H7 (cell line): Measurements from ENCODE around the gene RBMY1A1. TPM values are rescaled to one million over a fixed set of nuclear protein-coding genes. Genes with fewer than 3 reads are reported as not detected.
"Not testable (repeated sequence)": the region's sequence is repeated elsewhere in the genome, so short reads cannot be mapped to it uniquely, and the experiment has no call there.

ENCODE experiments used
- DNase-seq: peaks from one replicate; pipeline ENCODE4 v3.0.0; 2012
- H3K27me3 ChIP-seq: 2 replicates; pipeline ENCODE4 v1.6.0; 2011; ENCODE audit warnings: mild to moderate bottlenecking, low read length; ENCODE audit not compliant: control insufficient read depth, insufficient read depth
- H3K36me3 ChIP-seq: replicated peaks from 2 replicates; pipeline ENCODE4 v1.5.1; 2011; ENCODE audit warnings: low read length; ENCODE audit not compliant: control insufficient read depth, insufficient read depth
- H3K4me3 ChIP-seq: 2 replicates; pipeline ENCODE4 v1.5.1; 2011; ENCODE audit warnings: low read depth, mild to moderate bottlenecking, control low read depth, low read length, moderate library complexity; ENCODE audit not compliant: insufficient read depth
- total RNA-seq: library from RNA; depleted of rRNA; stranded (reverse); fragments of >200 nt; shearing (Covaris generic); gene quantifications from 2 replicates; pipeline ENCODE4 v1.2.3, GENCODE V29; 2014; rRNA removed

Gene RBMY1A1
- total RNA-seq, result not detected in 2 replicates

DNA sequence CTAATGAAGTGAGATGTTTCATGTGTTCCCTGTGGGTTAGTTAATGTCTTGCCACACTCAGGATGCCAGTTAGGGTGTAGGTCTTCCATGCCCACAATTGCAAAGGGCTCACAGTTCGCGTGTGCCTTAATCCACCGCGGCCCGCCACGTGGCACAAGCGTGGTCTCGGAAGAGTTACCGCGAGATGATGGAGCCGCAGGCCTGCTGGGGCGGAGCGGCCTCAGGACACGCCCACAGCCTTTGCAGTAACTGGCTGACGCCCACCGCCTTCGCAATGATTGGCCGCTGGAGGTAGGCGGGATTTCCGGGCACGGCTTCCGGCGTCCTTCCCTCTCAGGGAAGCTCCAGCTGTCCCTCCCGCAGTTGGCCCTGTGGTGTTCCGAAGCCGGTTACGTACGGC lies at the start of gene RBMY1A1:
RBMY1A1 (plus strand) TSS at position 301 of the 400 bp plus-strand sequence. CDS start 2,013 bp downstream, outside the sequence.
- DNase-seq, H3K27me3 ChIP-seq, H3K4me3 ChIP-seq, H3K36me3 ChIP-seq: not testable (repeated sequence)

DNA sequence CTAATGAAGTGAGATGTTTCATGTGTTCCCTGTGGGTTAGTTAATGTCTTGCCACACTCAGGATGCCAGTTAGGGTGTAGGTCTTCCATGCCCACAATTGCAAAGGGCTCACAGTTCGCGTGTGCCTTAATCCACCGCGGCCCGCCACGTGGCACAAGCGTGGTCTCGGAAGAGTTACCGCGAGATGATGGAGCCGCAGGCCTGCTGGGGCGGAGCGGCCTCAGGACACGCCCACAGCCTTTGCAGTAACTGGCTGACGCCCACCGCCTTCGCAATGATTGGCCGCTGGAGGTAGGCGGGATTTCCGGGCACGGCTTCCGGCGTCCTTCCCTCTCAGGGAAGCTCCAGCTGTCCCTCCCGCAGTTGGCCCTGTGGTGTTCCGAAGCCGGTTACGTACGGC lies 23.6 kb upstream of the RBMY1A1 start, which contains the start of gene RBMY1B:
RBMY1B (plus strand) TSS at position 301 of the 400 bp plus-strand sequence. CDS start 2,013 bp downstream, outside the sequence.
- H3K4me3 ChIP-seq, H3K36me3 ChIP-seq, DNase-seq, H3K27me3 ChIP-seq: not testable (repeated sequence)

DNA sequence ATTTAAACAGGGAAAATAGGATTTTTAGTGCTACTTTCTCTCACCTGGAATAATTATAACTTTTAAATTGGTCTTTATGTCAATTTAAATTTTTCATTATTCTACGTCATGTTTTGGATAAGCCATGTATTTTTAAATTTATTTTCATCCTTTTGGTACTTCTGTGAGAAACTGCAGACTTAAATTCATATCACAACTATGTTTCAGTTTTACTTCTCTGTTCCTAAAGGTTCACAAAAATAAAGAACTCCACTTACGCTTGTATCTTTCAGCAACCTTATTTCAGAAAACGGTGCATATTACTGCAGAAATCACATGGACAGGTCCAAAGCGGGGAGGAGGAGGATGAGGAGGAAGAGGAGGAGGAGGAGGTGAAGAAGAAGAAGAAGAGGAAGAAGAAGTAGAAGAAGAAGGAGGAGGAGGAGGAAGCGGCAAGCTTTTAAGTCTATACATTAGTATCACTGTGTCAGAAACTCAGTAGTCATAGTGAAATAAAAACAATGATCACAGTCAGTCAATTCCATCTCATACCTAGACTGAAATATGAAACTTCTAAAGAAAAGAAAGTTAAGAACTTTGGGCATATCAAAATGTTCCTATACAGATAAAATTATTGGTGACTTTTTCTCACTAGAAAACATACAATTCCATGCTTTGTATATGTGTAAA lies 24.8 kb downstream of the RBMY1A1 start:
- not testable (repeated sequence) for H3K4me3 ChIP-seq, H3K36me3 ChIP-seq, H3K27me3 ChIP-seq, DNase-seq

DNA sequence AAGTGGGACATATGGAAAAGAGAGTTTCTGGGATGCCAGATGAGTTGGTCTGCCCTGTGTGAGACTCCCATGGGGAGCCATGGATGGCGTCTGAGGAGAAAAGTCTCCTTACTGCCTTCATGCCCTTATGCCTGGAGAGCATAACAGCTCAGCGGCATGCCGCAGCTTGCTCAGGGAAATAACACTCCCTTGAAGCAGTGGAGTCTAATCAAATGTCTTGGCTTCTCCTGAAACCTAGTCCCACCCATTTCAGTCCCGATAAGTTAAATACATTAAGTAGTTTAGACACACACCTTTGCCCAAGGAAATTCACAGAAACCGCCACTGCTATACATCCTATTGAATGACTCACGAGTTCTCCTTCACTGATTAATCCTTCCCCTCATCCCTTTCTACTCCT lies 50.8 kb downstream of the RBMY1A1 start:
- Histone ChIP-seq H3K27me3 (no peaks in the 10 kb centered on the region), H3K4me3 (no peak overlapping the region), H3K36me3 (no peaks in the 10 kb centered on the region)
- no peak for DNase-seq

DNA sequence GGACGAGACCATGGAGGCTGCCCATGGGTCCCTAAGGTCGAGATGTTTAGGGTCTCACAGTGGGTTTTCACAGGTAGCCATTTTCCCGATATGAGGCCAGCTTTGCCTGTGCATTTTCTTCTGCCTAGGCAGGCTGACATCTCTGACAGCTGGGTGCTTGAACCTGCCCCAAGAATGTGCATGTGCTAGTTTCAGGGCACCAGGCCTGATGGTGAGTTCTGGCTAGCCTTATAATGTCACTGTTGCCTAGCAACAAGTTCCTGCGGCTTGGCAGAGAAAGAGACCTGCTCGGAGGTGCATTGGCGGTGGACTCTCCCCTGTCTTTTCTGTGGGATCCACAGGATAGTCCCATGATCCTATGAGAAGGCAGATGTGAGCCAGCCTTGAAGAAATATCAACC lies 51.8 kb downstream of the RBMY1A1 start:
- not testable (repeated sequence) for DNase-seq, H3K4me3 ChIP-seq, H3K27me3 ChIP-seq, H3K36me3 ChIP-seq

DNA sequence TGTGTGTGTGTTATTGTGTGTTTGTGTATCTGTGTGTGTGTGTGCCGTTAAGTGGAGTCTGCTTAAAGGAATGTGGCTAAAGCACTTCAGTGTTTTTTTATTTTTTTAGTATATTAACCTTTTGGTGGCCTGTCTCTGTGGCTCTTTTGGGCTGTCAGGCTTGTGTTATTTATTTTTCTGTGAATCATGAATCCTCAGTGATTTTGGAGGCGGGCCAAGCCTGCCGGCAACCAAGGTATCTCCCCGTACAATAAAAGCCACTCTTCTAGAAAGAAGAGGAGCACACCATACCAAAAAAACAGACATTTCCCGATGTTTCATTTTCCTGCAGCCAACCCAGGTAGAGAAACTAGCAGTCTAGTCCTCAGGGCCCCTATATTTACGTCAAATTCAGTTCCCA lies 57.4 kb downstream of the RBMY1A1 start:
- Histone ChIP-seq H3K4me3 (no peak overlapping the region), H3K36me3 (no peaks in the 10 kb centered on the region), H3K27me3 (no peaks in the 10 kb centered on the region)
- DNase-seq, result no peak

DNA sequence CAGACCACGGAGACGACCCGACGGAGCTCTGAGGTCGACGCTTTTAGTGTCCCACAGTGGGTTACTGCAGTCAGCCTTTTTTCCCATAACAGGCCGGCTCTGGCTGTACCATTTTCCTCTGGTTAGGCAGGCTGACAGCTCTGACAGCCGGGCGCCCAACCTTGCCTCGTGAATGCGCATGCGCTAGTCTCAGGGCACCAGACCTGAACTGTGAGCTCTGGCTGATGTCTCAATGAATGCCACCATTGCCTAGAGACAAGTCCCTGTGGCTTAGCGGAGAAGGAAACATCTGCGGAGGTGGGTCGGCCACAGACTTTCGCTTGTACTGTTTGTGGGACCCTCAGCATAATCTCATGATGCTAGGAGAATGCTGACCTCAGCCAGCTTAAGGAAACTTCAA lies 61.6 kb downstream of the RBMY1A1 start:
- H3K4me3 ChIP-seq, H3K36me3 ChIP-seq, H3K27me3 ChIP-seq, DNase-seq: not testable (repeated sequence)

Other genes starting within 250 kb of the RBMY1A1 start
- not detected in 2 replicates for gene RBMY1B, start 23.5 kb upstream of the RBMY1A1 start, total RNA-seq